PC-9 (cell line): Measurements from ENCODE around the gene SLC35A1.

ENCODE experiments used
- CTCF ChIP-seq: fragments of 200-600 bp; sonication (generic); conservative IDR thresholded peaks from 2 replicates; pipeline ENCODE4 v1.6.1; 2017; ENCODE audit warnings: mixed run types, antibody characterized with exemption, mild to moderate bottlenecking, moderate library complexity
- EZH2 ChIP-seq: fragments of 200-600 bp; sonication (generic); IDR thresholded peaks from 2 replicates; pipeline ENCODE4 v1.8.0; 2017; ENCODE audit warnings: antibody characterized with exemption, low read depth

DNA sequence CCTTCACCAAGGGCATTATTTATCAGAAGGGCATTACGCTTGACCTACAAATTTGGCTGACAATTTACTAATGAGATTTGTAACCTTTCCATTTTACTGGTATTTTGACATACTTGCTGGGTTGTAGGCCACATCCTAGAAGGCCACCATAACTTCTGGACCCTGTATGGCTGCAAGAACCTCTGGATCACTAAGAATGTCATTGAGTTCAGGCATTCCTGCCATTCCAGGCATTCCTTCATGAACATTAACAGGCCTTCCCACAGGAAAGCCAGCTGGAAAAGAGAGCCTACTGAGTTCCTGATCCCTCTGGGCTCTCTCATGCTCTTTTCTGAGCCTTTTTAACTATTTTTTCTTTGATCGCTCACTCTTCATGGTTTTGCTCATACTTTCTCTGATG lies 28.4 kb upstream of the SLC35A1 start:
- TF ChIP-seq CTCF (no peak), EZH2 (no peak)
